CD14-positive monocyte (primary cell): Measurements from ENCODE around the gene MMRN2. TPM values are rescaled to one million over a fixed set of nuclear protein-coding genes. Genes with fewer than 3 reads are reported as not detected.
"Not testable (repeated sequence)": the region's sequence is repeated elsewhere in the genome, so short reads cannot be mapped to it uniquely, and the experiment has no call there.

Experiments
- DNase-seq, 3 donors: peaks; one replicate each; pipeline ENCODE4 v3.0.0-alpha.2; 2011 to 2022
- H2AFZ ChIP-seq: 2 replicates; pipeline ENCODE4 v1.6.0; 2012; ENCODE audit warnings: mild to moderate bottlenecking, low read depth, low read length, inconsistent platforms; ENCODE audit not compliant: insufficient read depth, poor library complexity, severe bottlenecking
- H3K27ac ChIP-seq, 2 donors: 1 replicate in 1 of 2; 2 replicates in 1 of 2; pipeline ENCODE4 v1.5.1; 2012 to 2013; ENCODE audit warnings: low read length in 2 of 2, control low read depth in 1 of 2, inconsistent platforms in 1 of 2, low read depth in 1 of 2, mild to moderate bottlenecking in 1 of 2
- H3K27me3 ChIP-seq, 2 donors: one replicate each; pipeline versions ENCODE4 v1.6.0 to v1.6.1; 2011 to 2013; ENCODE audit warnings: low read length in 2 of 2; ENCODE audit not compliant: control insufficient read depth in 2 of 2, insufficient read depth in 2 of 2
- H3K36me3 ChIP-seq, 2 donors: replicated peaks in 1 of 2; 1 replicate in 1 of 2; 2 replicates in 1 of 2; pipeline versions ENCODE4 v1.5.1 to v1.6.1; 2012 to 2013; ENCODE audit warnings: low read length in 2 of 2, control low read depth in 1 of 2, inconsistent platforms in 1 of 2, mild to moderate bottlenecking in 1 of 2; ENCODE audit not compliant: insufficient read depth in 2 of 2, control insufficient read depth in 1 of 2
- H3K4me1 ChIP-seq, 2 donors: 1 replicate in 1 of 2; 2 replicates in 1 of 2; pipeline versions ENCODE4 v1.5.1 to v1.6.1; 2012 to 2013; ENCODE audit warnings: low read length in 2 of 2, control low read depth in 1 of 2, inconsistent platforms in 1 of 2, mild to moderate bottlenecking in 1 of 2, moderate library complexity in 1 of 2; ENCODE audit not compliant: insufficient read depth in 2 of 2, control insufficient read depth in 1 of 2
- H3K4me2 ChIP-seq: replicated peaks from 2 replicates; pipeline ENCODE3; 2012; ENCODE audit warnings: low read length, moderate library complexity, mild to moderate bottlenecking; ENCODE audit not compliant: poor library complexity, severe bottlenecking; ENCODE audit errors: extremely low read depth
- H3K4me3 ChIP-seq, 3 experiments: fragments of 200-600 bp in 1 of 3; sonication (generic) in 1 of 3; replicated peaks in 1 of 3; 1 replicate in 2 of 3; 2 replicates in 1 of 3; pipeline ENCODE4 v1.5.1; 2011 to 2013; ENCODE audit warnings: low read length in 3 of 3, mild to moderate bottlenecking in 3 of 3, control low read depth in 2 of 3, low read depth in 2 of 3, inconsistent platforms in 1 of 3, moderate library complexity in 1 of 3
- H3K79me2 ChIP-seq: 2 replicates; pipeline ENCODE4 v1.6.0; 2012; ENCODE audit warnings: mild to moderate bottlenecking, control low read depth, inconsistent platforms, low read length, moderate library complexity; ENCODE audit not compliant: insufficient read depth
- H3K9ac ChIP-seq: 2 replicates; pipeline ENCODE4 v1.6.0; 2017; ENCODE audit warnings: low read length, mild to moderate bottlenecking; ENCODE audit not compliant: insufficient read depth, poor library complexity, severe bottlenecking
- H3K9me3 ChIP-seq, 2 donors: replicated peaks in 1 of 2; 1 replicate in 1 of 2; 2 replicates in 1 of 2; pipeline versions ENCODE4 v1.5.1 to v1.6.1; 2012 to 2013; ENCODE audit warnings: low read length in 2 of 2, control low read depth in 1 of 2; ENCODE audit not compliant: control insufficient read depth in 1 of 2, insufficient read depth in 1 of 2
- H4K20me1 ChIP-seq: 2 replicates; pipeline ENCODE4 v1.6.0; 2012; ENCODE audit warnings: mild to moderate bottlenecking, low read length, control low read depth, moderate library complexity; ENCODE audit not compliant: insufficient read depth
- H3K27ac Mint-ChIP-seq, 7 donors: one replicate each; pipeline ENCODE4 v1.8.0; 2020; ENCODE audit warnings: mild to moderate bottlenecking in 7 of 7, mixed read lengths in 7 of 7, moderate library complexity in 6 of 7, inconsistent platforms in 2 of 7
- H3K27me3 Mint-ChIP-seq, 3 donors: one replicate each; pipeline ENCODE4 v1.8.0; 2021 to 2022; ENCODE audit warnings: low read depth in 3 of 3, mild to moderate bottlenecking in 3 of 3, mixed read lengths in 3 of 3, moderate library complexity in 3 of 3, inconsistent platforms in 1 of 3
- H3K36me3 Mint-ChIP-seq, 2 donors: one replicate each; pipeline ENCODE4 v1.8.0; 2020; ENCODE audit warnings: mixed read lengths in 2 of 2, inconsistent platforms in 1 of 2, mild to moderate bottlenecking in 1 of 2
- H3K4me1 Mint-ChIP-seq: one replicate; pipeline ENCODE4 v1.8.0; 2020; ENCODE audit warnings: mild to moderate bottlenecking, mixed read lengths
- H3K4me3 Mint-ChIP-seq, 2 donors: one replicate each; pipeline ENCODE4 v1.8.0; 2020; ENCODE audit warnings: mild to moderate bottlenecking in 2 of 2, mixed read lengths in 2 of 2, moderate library complexity in 1 of 2
- H3K9me3 Mint-ChIP-seq, 7 donors: one replicate each; pipeline ENCODE4 v1.8.0; 2020 to 2022; ENCODE audit warnings: mixed read lengths in 7 of 7, mild to moderate bottlenecking in 6 of 7, moderate library complexity in 6 of 7, inconsistent platforms in 2 of 7
- CTCF ChIP-seq: fragments of 200-600 bp; IDR thresholded peaks from one replicate; pipeline ENCODE4 v1.8.0; 2022; ENCODE audit warnings: antibody characterized with exemption, mild to moderate bottlenecking
- WGBS: methylation state at CpG from one replicate; pipeline ENCODE4 v1.1.5; 2013; ENCODE audit warnings: missing lambda C conversion rate; ENCODE audit not compliant: insufficient coverage; 5-methylcytosine and 5-hydroxymethylcytosine counted together
- intact Hi-C, 2 donors: fragments of 100-400 bp; cut with micrococcal nuclease; formaldehyde crosslinking; loops; one replicate each; pipeline versions ENCODE4 v1.15.0 to v1.15.1; 2023
- polyA plus RNA-seq, 3 donors: library from polyadenylated mRNA; depleted of rRNA in 1 of 3; unstranded in 2 of 3; stranded (reverse) in 1 of 3; fragments of 300-500 nt in 2 of 3; fragments of >200 nt in 1 of 3; fragmentation: Illumina TruSeq in 2 of 3; gene quantifications; 1 replicate in 2 of 3; 2 replicates in 1 of 3; pipeline ENCODE4 v1.2.3, GENCODE V29; 2012 to 2021

The MMRN2 gene
- polyA plus RNA-seq, 3 donors, result 0.07 to 1.8 TPM; not detected in 1

- H3K27me3 Mint-ChIP-seq, result peaks cover 0 to 8% (median 1%) of the 10 kb centered on the region in 3 donors
- H3K9me3 ChIP-seq, result no peaks in the 10 kb centered on the region
- peaks cover 0 to 4% (median 3%) of the 10 kb centered on the region in 7 donors for H3K9me3 Mint-ChIP-seq
- no peaks in the 10 kb centered on the region for H3K79me2 ChIP-seq
- no peak overlapping the region for H3K27ac Mint-ChIP-seq
- no peaks in the 10 kb centered on the region for H3K36me3 Mint-ChIP-seq
- no peaks in the 10 kb centered on the region for H3K27me3 ChIP-seq
- WGBS, result no CpG with 5 or more reads among the region's 1 CpG
- TF ChIP-seq CTCF, result no peak
- H3K36me3 ChIP-seq, result no peaks in the 10 kb centered on the region
- intact Hi-C loops, result no loop called here
- H3K4me3 ChIP-seq, result no peak overlapping the region
- no peaks in the 10 kb centered on the region for H3K4me1 Mint-ChIP-seq
- no peak overlapping the region for H3K4me3 Mint-ChIP-seq
- H3K4me1 ChIP-seq, result no peaks in the 10 kb centered on the region
- no peak overlapping the region for H3K4me2 ChIP-seq
- no peak overlapping the region for H3K9ac ChIP-seq
- DNase-seq, result no peak
- H2AFZ ChIP-seq, result no peak overlapping the region
- H4K20me1 ChIP-seq, result no peaks in the 10 kb centered on the region
- H3K27ac ChIP-seq, result no peak overlapping the region
Measured at GRCh38 chr10:86988520-86988919, 31.1 kb upstream of the MMRN2 start.

GRCh38 chr10:86984498-86984897 lies 27.1 kb upstream of the MMRN2 start:
- H3K4me1 ChIP-seq, H3K27ac ChIP-seq, H3K27ac Mint-ChIP-seq, H4K20me1 ChIP-seq, H3K4me3 Mint-ChIP-seq, H3K27me3 ChIP-seq, H3K4me2 ChIP-seq, H3K4me3 ChIP-seq, H3K4me1 Mint-ChIP-seq, H2AFZ ChIP-seq, H3K9me3 ChIP-seq, H3K36me3 ChIP-seq, H3K9ac ChIP-seq, intact Hi-C loops, H3K36me3 Mint-ChIP-seq, H3K79me2 ChIP-seq, H3K27me3 Mint-ChIP-seq, DNase-seq, H3K9me3 Mint-ChIP-seq: not testable (repeated sequence)
- no CpG with 5 or more reads among the region's 4 CpGs for WGBS
